H1 (cell line): ENCODE data around the gene ANXA6. TPM values are rescaled to one million over a fixed set of nuclear protein-coding genes. Genes with fewer than 3 reads are reported as not detected.

Source experiments
- CTCF ChIA-PET: fragments of 300-600 bp; sonication (Branson Sonifier 250); formaldehyde crosslinking; loops from one replicate; lab custom pipeline; 2021; ENCODE audit not compliant: partially characterized antibody; lab: Charles Lee
- POLR2A ChIA-PET: fragments of 300-600 bp; sonication (Branson Sonifier 250); formaldehyde crosslinking; loops from one replicate; lab custom pipeline; 2021; ENCODE audit warnings: inconsistent platforms; ENCODE audit not compliant: partially characterized antibody; lab: Charles Lee
- DNase-seq, 2 experiments: peaks; one replicate each; pipeline versions ENCODE4 v3.0.0 to v3.0.0-alpha.2; 2010 to 2022; ENCODE audit warnings: low spot score in 2 of 2, low read depth in 1 of 2, mixed read lengths in 1 of 2
- FAIRE-seq: peaks from 2 replicates; lab custom pipeline; 2011; peaks lifted over from hg19 to GRCh38; lab: Jason Lieb, UNC
- H2AFZ ChIP-seq: 2 replicates; pipeline ENCODE4 v1.8.1; 2012; ENCODE audit warnings: low read length, inconsistent platforms
- H2AK5ac ChIP-seq: 2 replicates; pipeline ENCODE4 v1.6.1; 2013; ENCODE audit warnings: low read depth, low read length
- H2BK120ac ChIP-seq: replicated peaks from 2 replicates; pipeline ENCODE3; 2013; ENCODE audit warnings: low read depth, low read length, inconsistent platforms
- H2BK12ac ChIP-seq: 2 replicates; pipeline ENCODE4 v1.6.1; 2013; ENCODE audit warnings: low read depth, low read length
- H2BK15ac ChIP-seq: 2 replicates; pipeline ENCODE4 v1.6.1; 2013; ENCODE audit warnings: low read length
- H2BK20ac ChIP-seq: 2 replicates; pipeline ENCODE4 v1.6.1; 2013; ENCODE audit warnings: low read length
- H2BK5ac ChIP-seq: 2 replicates; pipeline ENCODE4 v1.6.1; 2013; ENCODE audit warnings: low read depth, low read length
- H3K14ac ChIP-seq: 2 replicates; pipeline ENCODE4 v1.6.1; 2013; ENCODE audit warnings: inconsistent platforms; ENCODE audit not compliant: insufficient read length
- H3K18ac ChIP-seq: 2 replicates; pipeline ENCODE4 v1.6.1; 2013; ENCODE audit warnings: low read length; ENCODE audit errors: extremely low read depth
- H3K23ac ChIP-seq: 2 replicates; pipeline ENCODE4 v1.6.1; 2013; ENCODE audit warnings: inconsistent platforms; ENCODE audit not compliant: insufficient read length
- H3K23me2 ChIP-seq: 2 replicates; pipeline ENCODE4 v1.6.1; 2013; ENCODE audit warnings: low read depth, low read length
- H3K27ac ChIP-seq: 2 replicates; pipeline ENCODE4 v1.6.1; 2011; ENCODE audit warnings: low read depth, low read length, inconsistent platforms
- H3K27me3 ChIP-seq, 4 experiments: replicated peaks in 1 of 4; 1 replicate in 1 of 4; 2 replicates in 3 of 4; pipeline versions ENCODE4 v1.6.1 to v1.8.1; 2011 to 2013; ENCODE audit warnings: low read length in 3 of 4, mild to moderate bottlenecking in 3 of 4, inconsistent platforms in 2 of 4, mixed read lengths in 2 of 4, moderate library complexity in 1 of 4; ENCODE audit not compliant: control insufficient read depth in 3 of 4, insufficient read depth in 3 of 4; ENCODE audit errors: extremely low read depth in 1 of 4
- H3K36me3 ChIP-seq, 4 experiments: 2 replicates each; pipeline versions ENCODE4 v1.6.1 to v1.8.1; 2011 to 2013; ENCODE audit warnings: mild to moderate bottlenecking in 4 of 4, low read length in 3 of 4, moderate library complexity in 2 of 4, control low read depth in 1 of 4, inconsistent platforms in 1 of 4; ENCODE audit not compliant: insufficient read depth in 4 of 4, control insufficient read depth in 2 of 4
- H3K4ac ChIP-seq: replicated peaks from 2 replicates; pipeline ENCODE3; 2013; ENCODE audit warnings: low read length, low read depth, mixed read lengths, inconsistent platforms; ENCODE audit not compliant: insufficient read length
- H3K4me1 ChIP-seq, 4 experiments: replicated peaks in 1 of 4; 1 replicate in 1 of 4; 2 replicates in 3 of 4; pipeline versions ENCODE4 v1.6.1 to v1.8.1; 2011 to 2013; ENCODE audit warnings: low read length in 3 of 4, inconsistent platforms in 2 of 4, mixed read lengths in 1 of 4; ENCODE audit not compliant: insufficient read depth in 4 of 4, control insufficient read depth in 3 of 4
- H3K4me2 ChIP-seq, 2 experiments: 2 replicates each; pipeline versions ENCODE4 v1.6.1 to v1.8.1; 2011 to 2013; ENCODE audit warnings: low read depth in 2 of 2, low read length in 2 of 2, control low read depth in 1 of 2, inconsistent platforms in 1 of 2, mild to moderate bottlenecking in 1 of 2; ENCODE audit not compliant: insufficient read depth in 1 of 2
- H3K4me3 ChIP-seq, 4 experiments: fragments of 200-600, 300-600 bp in 1 of 4; sonication (generic), shearing (Covaris generic), sonication (Bioruptor Twin) in 1 of 4; 2 replicates each; pipeline versions ENCODE4 v1.5.1 to v1.8.1; 2011 to 2016; ENCODE audit warnings: low read length in 4 of 4, low read depth in 3 of 4, control low read depth in 2 of 4, inconsistent platforms in 2 of 4, mild to moderate bottlenecking in 2 of 4, mixed read lengths in 1 of 4, moderate library complexity in 1 of 4; ENCODE audit not compliant: insufficient read depth in 2 of 4; ENCODE audit errors: extremely low read depth in 1 of 4
- H3K56ac ChIP-seq: replicated peaks from 2 replicates; pipeline ENCODE3; 2013; ENCODE audit warnings: low read depth, mild to moderate bottlenecking, mixed read lengths, low read length, inconsistent platforms; ENCODE audit not compliant: insufficient read length
- H3K79me1 ChIP-seq: 2 replicates; pipeline ENCODE4 v1.6.1; 2013; ENCODE audit warnings: low read depth, low read length, control low read depth
- H3K79me2 ChIP-seq, 2 experiments: 2 replicates each; pipeline versions ENCODE4 v1.6.1 to v1.8.1; 2012 to 2013; ENCODE audit warnings: low read length in 2 of 2, mild to moderate bottlenecking in 2 of 2, inconsistent platforms in 1 of 2; ENCODE audit not compliant: insufficient read depth in 2 of 2, control insufficient read depth in 1 of 2
- H3K9ac ChIP-seq, 4 experiments: replicated peaks in 1 of 4; 1 replicate in 1 of 4; 2 replicates in 3 of 4; pipeline versions ENCODE4 v1.6.1 to v1.8.1; 2011 to 2013; ENCODE audit warnings: low read depth in 3 of 4, low read length in 3 of 4, control low read depth in 2 of 4, mild to moderate bottlenecking in 2 of 4, moderate library complexity in 2 of 4, inconsistent platforms in 1 of 4; ENCODE audit errors: extremely low read depth in 1 of 4
- H3K9me3 ChIP-seq, 2 experiments: 2 replicates each; pipeline versions ENCODE4 v1.6.1 to v1.8.1; 2012 to 2013; ENCODE audit warnings: mild to moderate bottlenecking in 2 of 2, moderate library complexity in 2 of 2, control low read depth in 1 of 2, inconsistent platforms in 1 of 2, low read depth in 1 of 2, low read length in 1 of 2, mixed read lengths in 1 of 2; ENCODE audit not compliant: insufficient read depth in 2 of 2
- H4K20me1 ChIP-seq, 2 experiments: replicated peaks in 1 of 2; 2 replicates each; pipeline versions ENCODE3 to v1.8.1; 2011 to 2013; ENCODE audit warnings: inconsistent platforms in 2 of 2, low read length in 2 of 2, mild to moderate bottlenecking in 1 of 2; ENCODE audit not compliant: insufficient read depth in 2 of 2, control insufficient read depth in 1 of 2
- H4K5ac ChIP-seq: 2 replicates; pipeline ENCODE4 v1.6.1; 2013; ENCODE audit warnings: low read length, low read depth, mixed read lengths, inconsistent platforms; ENCODE audit not compliant: insufficient read length
- H4K8ac ChIP-seq: 2 replicates; pipeline ENCODE4 v1.8.0; 2013; ENCODE audit warnings: mild to moderate bottlenecking, moderate library complexity, low read length, inconsistent platforms; ENCODE audit not compliant: insufficient read depth; ENCODE audit errors: extremely low read depth
- H4K91ac ChIP-seq: replicated peaks from 2 replicates; pipeline ENCODE3; 2013; ENCODE audit warnings: low read length, mixed read lengths, inconsistent platforms; ENCODE audit not compliant: insufficient read length
- BACH1 ChIP-seq: IDR thresholded peaks from 2 replicates; pipeline ENCODE4 v1.6.1; 2012; ENCODE audit warnings: low read length, improper control_type of control experiment
- EZH2 ChIP-seq: fragments of 200-600 bp; sonication (generic); IDR thresholded peaks from 2 replicates; pipeline ENCODE4 v1.7.1; 2012; ENCODE audit warnings: low read depth, mild to moderate bottlenecking, moderate library complexity, low read length, inconsistent platforms; ENCODE audit not compliant: severe bottlenecking
- POLR2A ChIP-seq, 2 experiments: IDR thresholded peaks; 1 replicate in 1 of 2; 2 replicates in 1 of 2; pipeline ENCODE4 v1.6.1; 2011; ENCODE audit warnings: low read depth in 2 of 2, low read length in 2 of 2, mild to moderate bottlenecking in 2 of 2; ENCODE audit errors: control extremely low read depth in 1 of 2
- POLR2AphosphoS5 ChIP-seq: IDR thresholded peaks from 2 replicates; pipeline ENCODE4 v1.6.1; 2011; ENCODE audit warnings: low read depth, low read length
- SAP30 ChIP-seq: fragments of 300-600 bp; sonication (generic); IDR thresholded peaks from 2 replicates; pipeline ENCODE4 v1.7.1; 2012; ENCODE audit warnings: low read length, moderate library complexity, mild to moderate bottlenecking, inconsistent platforms; ENCODE audit not compliant: insufficient read depth, insufficient replicate concordance
- SIRT6 ChIP-seq: IDR thresholded peaks from one replicate; pipeline ENCODE4 v1.7.1; 2012; ENCODE audit warnings: low read length, inconsistent platforms
- TEAD4 ChIP-seq: IDR thresholded peaks from 2 replicates; pipeline ENCODE4 v1.6.1; 2012; ENCODE audit warnings: low read depth, low read length, inconsistent platforms, mixed read lengths
- YY1 ChIP-seq: IDR thresholded peaks from 2 replicates; pipeline ENCODE4 v1.6.1; 2011; ENCODE audit warnings: low read depth, mild to moderate bottlenecking, low read length
- WGBS, 2 experiments: shearing (Covaris generic) in 1 of 2; methylation state at CpG; one replicate each; pipeline versions ENCODE4 v1.1.6 to v1.1.7; 2013 to 2015; ENCODE audit warnings: low lambda C conversion rate in 2 of 2, mixed read lengths in 2 of 2, inconsistent platforms in 1 of 2, low coverage in 1 of 2, missing lambda C conversion rate in 1 of 2; ENCODE audit not compliant: insufficient replicate concordance in 2 of 2, insufficient coverage in 1 of 2, insufficient read length in 1 of 2; ENCODE audit errors: extremely low coverage in 1 of 2, missing lambda C conversion rate in 1 of 2; 5-methylcytosine and 5-hydroxymethylcytosine counted together
- polyA plus RNA-seq, 7 experiments: library from polyadenylated mRNA; depleted of rRNA in 3 of 7; stranded (reverse) in 5 of 7; unstranded in 2 of 7; fragments of >200 nt in 5 of 7; fragments of 200-250 nt in 2 of 7; gene quantifications; 1 replicate in 5 of 7; 2 replicates in 1 of 7; 4 replicates in 1 of 7; pipeline versions ENCODE4 v1.2.1 to v1.2.3, GENCODE V29; 2011 to 2013; ENCODE audit warnings: missing spikeins in 2 of 7, mixed read lengths in 2 of 7
- total RNA-seq: library from RNA; stranded (reverse); fragmentation: NEBNext Ultra II Directional; extraction: Animal tissue kit (Norgen Biotek cat#: 25700); gene quantifications from 2 replicates; pipeline ENCODE4 v1.2.1, GENCODE V29; 2021

The ANXA6 gene
- total and polyA plus RNA-seq, 2 of the 8 experiments (the other 6 are each of a cell fraction or from before 2014, with no cell fraction given): 61.3 to 78.6 TPM

DNA sequence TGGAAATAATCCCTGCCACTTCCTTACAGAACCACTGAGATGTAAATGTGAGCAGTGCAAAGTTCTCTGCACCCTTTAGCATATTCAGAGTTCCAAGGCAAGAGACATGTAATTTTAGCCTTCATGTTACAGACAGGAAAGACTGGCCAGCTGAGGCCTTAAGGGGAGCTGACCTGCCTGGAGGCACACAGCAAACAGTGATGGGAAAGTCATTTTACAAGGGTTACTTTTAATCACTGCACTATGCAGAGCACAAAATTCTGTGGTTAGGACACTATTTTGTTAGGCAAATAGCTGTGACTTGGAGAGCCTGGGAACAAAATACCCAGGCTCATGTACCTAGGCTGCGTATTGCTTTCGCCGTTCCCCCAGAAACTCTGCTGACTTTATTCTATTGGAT lies 46.6 kb downstream of the ANXA6 start:
- Histone ChIP-seq H4K91ac (no peak overlapping the region), H3K27me3 (no peaks in the 10 kb centered on the region; a peak in 1 of 7 replicates), H3K23me2 (peaks cover 3% of the 10 kb centered on the region; the same call in 1 of the 2 replicates), H3K4me3 (no peak overlapping the region), H3K4me2 (no peak overlapping the region), H3K79me2 (no peaks in the 10 kb centered on the region), H3K79me1 (no peaks in the 10 kb centered on the region), H2BK5ac (no peak overlapping the region), H3K56ac (no peak overlapping the region), H3K4ac (no peak overlapping the region), H3K4me1 (no peaks in the 10 kb centered on the region), H2BK20ac (no peak overlapping the region), H4K20me1 (peaks cover 2 to 4% of the 10 kb centered on the region in 2 experiments), H4K5ac (no peak overlapping the region), H3K14ac (no peak overlapping the region), H3K27ac (no peak overlapping the region), H3K18ac (no peak overlapping the region), H3K9me3 (no peaks in the 10 kb centered on the region), H3K23ac (no peak overlapping the region), H2BK15ac (no peak overlapping the region), H4K8ac (no peak overlapping the region), H2BK120ac (no peak overlapping the region), H2AFZ (no peak overlapping the region), H2AK5ac (no peak overlapping the region), H3K36me3 (peaks cover 0 to 15% (median 7%) of the 10 kb centered on the region in 4 experiments; a peak in 4 of 8 replicates), H2BK12ac (no peak overlapping the region), H3K9ac (no peak overlapping the region)
- 94% methylated on average over 3 of the region's 3 CpGs; no CpG with 5 or more reads in 1 of the 2 experiments for WGBS, 2 experiments
- ChIA-PET POLR2A (no interaction called here), CTCF (interaction anchor here (0.6 to 39.8 kb wide), 9 partner anchors 9 to 421 kb away, joined by 3 to 810 read pairs (median 13); partner anchors contain the start of gene ANXA6)
- TF ChIP-seq POLR2A (IDR thresholded peaks at IDR 0.05; ENCODE audit: control extremely low read depth in 1 of 2, low read depth in 2 of 2, low read length in 2 of 2) (no peak), TEAD4 (no peak), SAP30 (no peak), POLR2AphosphoS5 (no peak), YY1 (no peak), EZH2 (no peak), SIRT6 (no peak), BACH1 (no peak)
- no peak for FAIRE-seq
- DNase-seq: no peak
